T47D (cell line): ENCODE measurements around the gene DNASE2.
"Not testable (repeated sequence)": the region's sequence is repeated elsewhere in the genome, so short reads cannot be mapped to it uniquely, and the experiment has no call there.

Experiments used
- DNase-seq, 2 experiments: peaks; one replicate each; pipeline versions ENCODE4 v3.0.0 to v3.0.0-alpha.2; 2011 to 2012; ENCODE audit warnings: low read depth in 1 of 2, low spot score in 1 of 2
- JUND ChIP-seq: IDR thresholded peaks from 2 replicates; pipeline ENCODE4 v1.6.1; 2012; ENCODE audit warnings: low read depth
- in situ Hi-C: cut with HindIII; loops from 2 replicates; pipeline ENCODE4 v1.10.0; 2016; ENCODE audit warnings: low sequenced_read_pairs, low pct_unique_long_range_greater_than_20kb

Gene DNASE2

GRCh38 chr19:12899891-12900518, 18.8 kb upstream of the DNASE2 start:
- in situ Hi-C loops, result no loop called here
- DNase-seq, result no peak
- TF ChIP-seq JUND, result no peak

- TF ChIP-seq JUND, result no peak
- in situ Hi-C loops, result no loop called here
These were observed 15.2 kb upstream of the DNASE2 start for GRCh38 chr19:12896460-12896859.

GRCh38 chr19:12893582-12893981, 12.3 kb upstream of the DNASE2 start:
- no peak for DNase-seq
- in situ Hi-C loops, result no loop called here
- no peak for TF ChIP-seq JUND

More at GRCh38 chr19:12896460-12896859, 15.2 kb upstream of the DNASE2 start:
- DNase-seq, result no peak

- TF ChIP-seq JUND, result no peak
- no peak for DNase-seq
- in situ Hi-C loops, result no loop called here
These were observed 10.3 kb upstream of the DNASE2 start for GRCh38 chr19:12891553-12892021.

- TF ChIP-seq JUND, result no peak
- in situ Hi-C loops, result no loop called here
- DNase-seq, result peak; percentile 89 to 99
These were observed 9.7 kb upstream of the DNASE2 start, which contains the start of gene GCDH for GRCh38 chr19:12890787-12891552. Gene GCDH (plus strand): TSS chr19:12891160. CDS start chr19:12891305, 145 bp downstream.

- DNase-seq, in situ Hi-C loops: not testable (repeated sequence)
These were observed 9.1 kb upstream of the DNASE2 start for GRCh38 chr19:12890299-12890786.

GRCh38 chr19:12888006-12888603, 6.9 kb upstream of the DNASE2 start:
- no peak for DNase-seq
- in situ Hi-C loops, result no loop called here
- TF ChIP-seq JUND, result no peak

- no peak for TF ChIP-seq JUND
- in situ Hi-C loops, result no loop called here
These were observed 5.9 kb upstream of the DNASE2 start, which contains the start of gene KLF1 for GRCh38 chr19:12886969-12887747. Gene KLF1 (minus strand): TSS chr19:12887201. CDS start chr19:12887140, 61 bp downstream.

DNA sequence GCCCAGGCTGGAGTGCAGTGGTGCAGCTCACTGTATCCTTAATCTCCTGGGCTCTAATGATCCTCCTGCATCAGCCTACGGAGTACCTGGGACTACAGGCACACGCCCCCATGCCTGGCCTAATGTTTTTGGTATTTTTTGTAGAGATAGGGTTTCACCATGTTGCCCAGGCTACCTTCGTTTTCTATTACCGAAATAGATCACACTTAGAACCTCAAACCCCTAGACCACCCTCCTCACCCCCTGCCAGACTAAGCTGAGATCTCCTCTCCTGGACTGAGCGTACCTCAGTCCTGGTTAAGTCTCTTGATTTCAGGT, 5.4 kb upstream of the DNASE2 start:
- TF ChIP-seq JUND, result no peak
- in situ Hi-C loops, result no loop called here
- no peak for DNase-seq

More at GRCh38 chr19:12886969-12887747, 5.9 kb upstream of the DNASE2 start, which contains the start of gene KLF1:
- DNase-seq, result no peak

DNA sequence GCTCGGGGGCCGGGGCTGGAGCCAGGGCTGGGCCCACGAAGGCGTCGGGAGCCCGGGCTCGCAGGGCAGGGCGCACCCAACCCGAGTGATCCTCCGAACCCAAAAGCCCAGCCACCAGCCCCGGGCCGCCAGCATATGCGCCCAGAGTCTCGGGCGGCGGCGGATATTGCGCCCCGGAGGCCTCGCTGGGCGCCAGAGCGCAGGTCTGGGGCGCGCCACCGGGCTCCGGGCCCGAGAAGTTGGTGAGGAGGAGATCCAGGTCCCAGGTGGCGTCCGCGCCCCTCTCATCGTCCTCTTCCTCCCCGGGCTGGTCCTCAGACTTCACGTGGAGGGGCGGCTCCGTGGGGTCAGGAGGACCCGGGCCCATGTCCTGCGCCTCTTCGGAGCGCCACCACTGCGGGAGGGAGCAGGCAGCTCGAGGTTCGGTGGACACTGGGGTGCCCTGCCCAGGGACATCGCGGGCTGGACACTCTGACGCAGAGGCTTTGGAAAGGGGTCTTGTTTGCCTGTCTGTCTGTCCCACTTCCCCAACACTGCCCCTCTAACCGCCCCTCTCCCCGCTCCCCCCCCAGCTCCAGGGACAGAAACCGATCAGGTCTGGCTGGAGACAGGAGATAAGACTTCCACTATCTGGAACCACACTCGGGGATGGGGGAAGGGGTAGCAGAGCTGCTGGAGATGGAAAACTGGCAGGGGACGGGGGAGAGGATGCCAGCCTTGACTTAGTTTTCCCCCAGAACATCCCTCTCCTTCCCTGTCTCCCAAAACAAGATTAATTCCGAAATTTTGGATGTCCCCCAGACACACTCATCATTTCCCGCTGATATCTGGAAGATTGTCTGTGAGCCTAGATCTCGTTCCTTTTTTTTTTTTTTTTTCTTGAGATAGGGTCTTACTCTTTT, 4.8 kb upstream of the DNASE2 start:
- in situ Hi-C loops, result no loop called here
- DNase-seq, result no peak
- TF ChIP-seq JUND, result no peak

- in situ Hi-C loops, result no loop called here
- peak; percentile 94 to 99 for DNase-seq
- no peak for TF ChIP-seq JUND
These were observed 3.9 kb upstream of the DNASE2 start for GRCh38 chr19:12884926-12885748.
